Activated CD4-positive, alpha-beta T cell treated with anti-CD3 and anti-CD28 coated beads, Interleukin-2, amount 50 U/mL, for 16 hours (primary cell): ENCODE data around the gene CRB2.

ENCODE experiments used
- DNase-seq: peaks from one replicate; pipeline ENCODE4 v3.0.0-alpha.2; 2020

CRB2 gene

GRCh38 chr9:123355761-123356431 lies at the start of gene CRB2:
TSS of gene CRB2 (plus strand) at chr9:123356197. CDS start at chr9:123356261, 64 bp downstream.
- DNase-seq = no peak

GRCh38 chr9:123309611-123310010 lies 46.4 kb upstream of the CRB2 start:
- DNase-seq = no peak

- DNase-seq = no peak
Observed at GRCh38 chr9:123310551-123311249, 45.3 kb upstream of the CRB2 start.

- no peak for DNase-seq
Observed at GRCh38 chr9:123311250-123311752, 44.7 kb upstream of the CRB2 start.

GRCh38 chr9:123312306-123312877 lies 43.6 kb upstream of the CRB2 start:
- DNase-seq = no peak

GRCh38 chr9:123314617-123315016 lies 41.4 kb upstream of the CRB2 start:
- DNase-seq = no peak

- no peak for DNase-seq
Observed at GRCh38 chr9:123315635-123316034, 40.4 kb upstream of the CRB2 start.

- no peak for DNase-seq
Observed at GRCh38 chr9:123316053-123316718, 39.8 kb upstream of the CRB2 start.

- DNase-seq = peak; percentile 74
Observed at GRCh38 chr9:123318202-123318601, 37.8 kb upstream of the CRB2 start.

- no peak for DNase-seq
Observed at GRCh38 chr9:123318961-123319421, 37.0 kb upstream of the CRB2 start.

- no peak for DNase-seq
Observed at GRCh38 chr9:123319541-123320339, 36.3 kb upstream of the CRB2 start.

- no peak for DNase-seq
Observed at GRCh38 chr9:123320814-123321213, 35.2 kb upstream of the CRB2 start.

GRCh38 chr9:123321616-123322272 lies 34.3 kb upstream of the CRB2 start:
- DNase-seq = no peak

- DNase-seq = peak; percentile 83
Observed at GRCh38 chr9:123322273-123323195, 33.5 kb upstream of the CRB2 start.

- DNase-seq = no peak
Observed at GRCh38 chr9:123323196-123324013, 32.6 kb upstream of the CRB2 start.

GRCh38 chr9:123324767-123325183 lies 31.2 kb upstream of the CRB2 start:
- DNase-seq = no peak

GRCh38 chr9:123326187-123326586 lies 29.8 kb upstream of the CRB2 start:
- DNase-seq = no peak

- no peak for DNase-seq
Observed at GRCh38 chr9:123326662-123327093, 29.3 kb upstream of the CRB2 start.

- no peak for DNase-seq
Observed at GRCh38 chr9:123327697-123328100, 28.3 kb upstream of the CRB2 start.
